Dedifferentiated amniotic fluid mesenchymal stem cell (primary cell): ENCODE measurements around the gene RBM20.
"Not testable (repeated sequence)": the region's sequence is repeated elsewhere in the genome, so short reads cannot be mapped to it uniquely, and the experiment has no call there.

ENCODE experiments used
- DNase-seq: peaks from one replicate; pipeline ENCODE4 v3.0.0-alpha.2; 2016; ENCODE audit errors: extremely low spot score

Gene RBM20

DNA sequence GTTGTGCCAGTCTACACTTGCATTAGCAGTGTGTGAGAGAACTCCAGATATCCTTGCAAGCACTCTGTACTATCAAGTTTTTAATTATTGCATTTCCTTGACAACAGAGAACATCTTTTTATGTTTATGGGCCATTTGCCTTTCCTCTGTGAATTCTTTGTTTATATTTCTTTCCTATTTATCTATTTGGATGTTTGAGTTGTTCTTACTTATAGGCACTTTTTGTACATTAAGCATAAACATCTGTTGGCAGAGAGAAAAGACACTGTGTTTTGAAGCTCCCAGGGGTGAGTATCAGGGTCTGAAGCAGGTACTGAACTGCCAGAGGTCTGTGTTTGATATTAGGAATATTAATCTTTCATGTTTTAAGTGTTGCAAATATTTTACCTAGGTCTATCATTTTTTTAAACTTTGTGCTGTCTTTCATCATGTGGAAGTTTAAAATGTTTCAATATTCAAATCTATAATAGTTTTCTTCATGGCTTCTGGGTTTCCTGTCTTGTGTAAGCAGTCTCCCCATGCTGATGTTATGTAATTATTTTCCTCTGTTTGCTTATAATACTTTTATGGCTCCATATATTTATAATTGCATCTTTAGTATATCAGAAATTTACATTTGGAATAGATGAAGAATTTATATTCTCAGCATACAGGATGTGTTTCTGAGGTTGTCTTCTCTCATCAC is 209.9 kb downstream of the RBM20 start:
- DNase-seq, result no peak

DNA sequence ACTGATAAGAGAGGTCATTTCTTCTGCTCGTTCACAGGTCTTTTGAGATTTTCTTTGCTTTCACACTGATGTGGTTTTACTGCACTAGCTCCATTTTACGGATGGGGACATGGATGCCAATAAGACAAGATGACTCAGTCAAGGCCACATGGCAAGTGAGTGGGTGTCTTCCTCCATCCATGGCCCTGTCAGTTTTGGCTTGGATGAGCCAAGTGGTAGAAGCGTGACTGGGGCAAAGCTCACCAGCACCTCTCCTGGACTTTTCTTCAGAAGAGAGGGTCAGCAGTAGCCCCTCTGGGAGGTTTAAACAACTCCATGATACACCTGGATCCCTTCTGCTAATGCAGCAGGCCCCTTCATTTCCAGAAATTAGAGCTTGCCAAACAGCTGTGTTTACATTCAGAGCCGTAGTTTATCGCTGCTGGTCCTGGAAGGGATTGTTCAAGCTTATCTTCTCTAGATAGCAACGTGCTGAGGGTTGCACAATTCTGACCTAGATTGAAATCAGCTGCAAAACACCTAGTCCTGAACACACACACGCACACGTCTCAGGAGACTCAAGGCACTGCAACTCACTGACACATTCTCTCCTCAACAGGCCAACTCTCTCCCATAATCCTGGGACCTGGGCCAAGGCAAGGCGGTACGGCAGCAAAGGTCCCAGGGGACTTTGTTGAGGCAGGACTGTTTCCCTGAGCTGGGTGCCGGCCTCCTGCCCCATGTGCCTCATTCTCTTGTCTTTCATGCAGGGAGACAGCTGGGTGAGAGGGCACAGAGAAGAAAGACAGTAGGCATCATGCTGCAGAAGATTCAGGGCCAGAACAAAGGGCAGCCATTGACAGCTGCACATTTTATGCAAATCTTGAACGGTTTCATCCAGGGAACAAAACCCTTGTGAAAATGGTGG is 213.4 kb downstream of the RBM20 start:
- DNase-seq, result no peak

DNA sequence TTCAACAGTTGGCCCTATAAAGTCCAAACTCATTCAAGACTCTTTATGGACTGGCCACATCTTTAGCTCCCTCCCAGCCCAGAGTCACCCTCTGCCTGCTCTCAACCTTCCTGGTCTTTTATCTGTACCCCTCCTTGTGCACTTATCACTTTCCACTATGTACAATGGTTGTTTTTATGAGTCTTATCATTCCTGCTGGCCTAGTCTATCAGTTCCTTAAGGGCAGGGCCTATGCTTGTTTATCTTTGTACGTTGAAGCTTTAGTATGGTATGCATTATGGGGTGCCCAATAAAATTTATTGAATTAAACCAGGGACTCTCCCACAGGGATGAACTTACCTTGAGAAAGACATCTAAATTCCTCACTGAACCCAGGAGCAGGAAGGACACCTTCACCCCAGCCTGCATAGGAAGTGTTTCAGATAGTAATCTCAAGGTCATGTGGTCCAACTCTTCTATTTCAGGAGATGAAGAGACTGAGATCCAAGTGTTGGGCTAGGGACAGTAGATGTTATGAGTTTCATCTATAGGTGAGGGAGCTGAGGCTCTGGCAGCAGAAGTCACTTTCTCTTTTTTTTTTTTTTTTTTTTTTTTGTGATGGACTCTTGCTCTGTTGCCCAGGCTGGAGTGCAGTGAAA is 214.3 kb downstream of the RBM20 start:
- no peak for DNase-seq

DNA sequence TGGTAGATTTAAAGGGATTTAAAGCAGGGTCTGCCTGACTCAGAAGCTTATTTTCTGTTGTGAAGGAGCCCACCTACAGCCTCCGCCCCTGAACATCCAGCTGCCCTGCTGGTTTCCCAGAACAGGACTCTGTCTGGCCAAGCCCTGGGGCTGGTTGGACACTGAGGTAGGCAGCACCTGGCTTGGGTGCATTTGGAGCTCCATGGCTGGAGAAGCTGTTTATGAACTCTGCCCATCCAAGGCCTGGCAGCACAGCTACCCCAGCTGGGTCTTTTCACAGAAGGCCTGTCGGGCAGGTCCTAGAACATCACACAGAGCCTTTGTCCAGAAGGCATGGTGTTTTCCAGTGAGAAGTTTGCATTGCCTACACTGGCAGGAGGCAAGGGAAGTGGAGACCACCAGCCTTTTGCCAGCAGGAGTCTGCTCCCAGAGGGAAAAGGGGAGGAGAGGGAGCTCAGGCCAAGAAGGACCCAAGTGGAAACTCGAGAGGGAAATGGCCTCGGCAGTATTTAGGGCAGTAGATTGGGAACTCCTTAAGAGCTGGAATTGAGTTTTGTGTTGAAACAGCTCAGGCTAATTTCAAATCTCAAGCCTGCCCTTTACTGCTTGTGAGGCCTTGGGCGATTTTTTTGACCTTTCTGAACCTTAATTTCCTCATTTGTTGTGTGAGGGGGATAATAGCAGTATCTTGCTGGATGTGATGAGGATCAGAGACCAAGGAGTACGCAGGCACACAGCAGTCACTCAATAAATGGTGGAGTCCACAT is 215.3 kb downstream of the RBM20 start:
- DNase-seq, result no peak

DNA sequence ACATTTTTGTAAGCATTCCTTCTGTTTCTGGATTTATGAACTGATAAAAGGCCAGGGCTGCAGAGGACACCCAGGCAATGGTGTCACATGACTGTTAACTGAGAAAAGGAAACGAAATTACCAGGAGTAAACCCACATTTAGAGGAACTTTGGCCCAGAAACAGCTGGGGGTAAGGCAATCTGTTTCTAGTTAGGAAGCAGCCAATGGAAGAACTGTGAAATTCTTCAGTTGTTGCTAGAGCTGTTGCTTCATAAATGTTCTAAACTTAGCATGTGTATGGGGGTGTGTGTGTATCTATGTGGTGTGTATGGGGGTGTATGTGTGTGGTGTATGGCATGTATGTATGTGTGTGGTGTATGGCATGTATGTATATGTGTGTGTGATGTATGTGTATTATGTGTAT is 215.8 kb downstream of the RBM20 start:
- DNase-seq, result peak; percentile 65

DNA sequence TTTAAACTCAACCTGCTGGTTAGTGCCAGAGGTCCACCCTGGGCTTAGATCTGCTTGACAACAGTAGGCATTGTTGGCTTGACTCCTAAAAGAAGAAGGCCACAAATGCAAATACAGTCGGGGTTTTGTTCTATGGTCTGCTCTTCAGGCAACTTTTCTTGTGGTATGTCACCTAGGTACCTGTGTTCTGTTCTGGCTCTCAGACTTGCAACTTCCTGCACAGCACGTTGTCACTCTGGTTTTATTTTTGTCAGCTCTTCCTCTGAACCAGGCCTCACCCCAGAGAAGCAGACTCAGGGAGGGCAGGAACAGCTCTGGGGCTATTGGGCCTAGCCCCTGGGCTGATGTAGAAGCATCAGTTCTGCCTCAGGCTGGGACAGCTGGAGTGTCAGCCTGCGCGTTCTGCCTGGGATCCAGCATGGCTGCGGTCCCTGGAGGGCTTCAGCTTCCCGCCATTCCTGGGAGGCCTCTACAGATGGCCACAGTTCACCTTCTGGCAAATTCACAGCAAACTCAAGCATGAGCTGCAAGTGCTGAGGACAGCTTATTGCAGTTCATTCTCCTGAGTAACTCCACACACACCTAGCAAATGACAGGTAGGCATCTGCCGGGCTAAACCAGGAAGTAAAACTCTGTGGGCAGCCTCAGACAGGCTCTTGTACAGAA is 216.6 kb downstream of the RBM20 start:
- DNase-seq, result no peak

DNA sequence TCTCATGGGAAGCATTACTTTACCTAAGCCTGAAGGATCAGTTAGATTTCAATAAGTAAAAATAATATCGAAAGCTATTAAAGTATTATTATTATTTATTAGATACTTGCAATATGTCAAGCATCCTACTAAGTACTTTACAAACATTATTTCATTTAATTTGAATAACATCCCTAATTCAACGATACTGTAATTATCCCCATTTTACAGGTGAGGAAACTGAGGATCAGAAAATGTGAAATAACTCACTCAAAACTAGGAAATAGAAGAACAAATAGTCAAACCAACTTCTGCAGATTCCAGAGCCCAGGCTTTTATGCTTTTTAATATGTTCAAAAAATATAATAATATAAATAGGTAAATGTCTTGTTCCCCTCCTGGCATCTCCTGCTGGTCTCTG is 217.3 kb downstream of the RBM20 start:
- DNase-seq, result no peak

DNA sequence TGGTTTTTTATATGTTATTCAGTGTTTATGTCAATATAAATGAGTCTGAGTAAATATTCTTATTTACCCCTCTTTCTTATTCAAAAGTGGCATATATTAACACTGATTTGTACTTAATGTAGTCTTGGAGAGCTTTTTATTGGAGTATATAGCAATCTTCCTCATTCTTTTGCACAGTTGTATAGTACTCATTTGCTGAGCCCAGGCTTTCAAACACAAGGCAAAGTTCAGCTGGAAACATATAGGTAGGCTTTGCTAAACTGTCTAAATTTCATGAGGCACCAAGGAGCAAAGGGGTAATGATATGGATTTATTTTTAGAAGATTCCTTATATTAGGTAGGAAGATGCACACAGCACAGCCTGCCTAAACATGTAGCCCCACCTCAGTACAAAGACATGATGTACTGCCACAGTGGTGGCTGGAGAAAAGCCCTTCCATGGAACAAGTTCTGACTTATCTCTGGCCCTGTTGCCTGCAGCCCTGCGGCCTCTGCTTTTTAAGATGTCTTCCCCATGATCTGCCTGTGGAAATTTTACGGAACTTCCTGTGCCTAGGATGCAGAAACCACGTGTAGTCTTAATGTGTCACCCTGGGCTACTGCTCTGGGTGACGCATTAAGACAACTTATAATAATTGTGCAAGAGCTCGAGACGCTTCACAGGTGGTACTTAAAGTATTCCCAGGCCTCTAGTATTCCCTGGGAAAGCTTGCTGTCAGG is 218.0 kb downstream of the RBM20 start:
- DNase-seq, result no peak

DNA sequence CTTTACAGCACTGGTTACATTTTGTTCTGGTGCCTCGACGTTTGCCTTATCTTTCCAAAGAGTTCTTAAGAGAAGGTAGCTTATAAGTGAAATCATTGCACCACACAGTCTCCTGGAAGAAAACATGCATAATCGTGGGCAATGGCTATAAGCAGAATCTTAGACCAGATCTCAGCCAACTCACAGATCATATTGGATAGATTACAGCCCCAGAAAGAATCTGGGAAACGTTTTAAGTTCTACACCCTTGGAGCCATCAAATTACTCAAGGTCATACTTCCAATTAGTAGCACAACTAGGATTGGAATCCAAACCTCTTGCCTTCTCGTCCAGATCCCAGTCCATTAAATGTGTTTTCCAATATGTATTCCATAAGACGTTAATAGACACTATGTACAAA is 218.8 kb downstream of the RBM20 start:
- DNase-seq, result no peak

DNA sequence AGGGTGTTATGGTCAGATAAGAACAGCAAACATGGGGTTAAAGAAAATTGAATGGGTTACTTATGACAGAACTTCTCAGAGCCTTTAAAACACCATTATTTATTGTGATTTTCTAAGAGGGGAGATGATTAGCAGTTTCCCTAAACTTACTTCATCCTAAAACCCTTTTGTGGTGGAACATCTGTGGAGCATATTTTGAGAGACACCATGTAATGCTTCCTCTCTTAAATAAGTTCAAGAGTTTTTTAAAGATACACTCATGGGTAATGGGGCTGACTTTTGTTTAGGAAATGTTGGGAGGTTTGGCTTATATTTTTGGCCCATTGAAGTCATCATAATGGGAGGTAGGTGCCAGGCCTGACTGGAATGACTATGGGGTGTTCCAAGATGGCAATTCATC is 219.2 kb downstream of the RBM20 start:
- DNase-seq, result no peak

DNA sequence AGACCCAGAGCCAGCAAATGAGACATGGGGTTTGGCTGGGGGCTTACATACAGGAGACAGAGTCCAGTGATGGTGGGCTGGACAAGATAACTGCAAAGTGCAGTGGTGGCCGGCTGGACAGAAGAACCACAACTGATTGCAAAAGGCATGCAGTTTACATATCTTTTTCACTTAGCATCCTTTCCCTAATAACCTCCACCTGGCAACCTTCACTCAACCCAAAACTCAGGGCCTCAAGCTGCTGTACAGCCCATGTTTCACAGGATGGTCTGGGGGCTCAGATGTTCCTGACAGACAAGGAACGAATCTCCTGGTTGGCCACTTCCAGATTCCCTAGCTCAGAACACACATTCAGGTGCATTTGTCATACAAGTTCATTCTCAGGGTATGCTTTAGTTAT is 219.8 kb downstream of the RBM20 start:
- no peak for DNase-seq

DNA sequence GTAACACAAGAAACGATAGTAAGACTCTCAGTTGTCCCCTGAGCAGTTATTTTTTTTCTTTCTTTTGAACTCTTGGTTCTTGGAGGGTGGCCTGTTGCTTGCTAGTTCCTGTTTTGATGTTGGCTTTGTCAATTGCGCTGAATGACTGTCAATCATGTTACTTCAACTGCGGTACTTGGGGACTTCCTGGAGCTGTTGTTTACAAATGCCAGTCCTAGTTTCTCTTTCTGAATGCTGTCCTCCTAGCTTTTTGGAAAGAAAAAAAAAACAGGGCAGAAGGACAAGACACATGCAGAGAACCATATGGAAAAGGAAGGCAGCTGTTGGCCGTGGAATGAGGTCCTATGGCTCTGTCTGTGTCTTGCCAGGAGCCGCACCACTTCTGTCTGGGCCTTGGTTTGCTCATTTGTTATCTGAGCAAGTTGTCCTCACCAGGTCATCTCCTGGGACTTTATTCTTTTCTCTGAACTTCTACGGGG is 220.6 kb downstream of the RBM20 start:
- no peak for DNase-seq

DNA sequence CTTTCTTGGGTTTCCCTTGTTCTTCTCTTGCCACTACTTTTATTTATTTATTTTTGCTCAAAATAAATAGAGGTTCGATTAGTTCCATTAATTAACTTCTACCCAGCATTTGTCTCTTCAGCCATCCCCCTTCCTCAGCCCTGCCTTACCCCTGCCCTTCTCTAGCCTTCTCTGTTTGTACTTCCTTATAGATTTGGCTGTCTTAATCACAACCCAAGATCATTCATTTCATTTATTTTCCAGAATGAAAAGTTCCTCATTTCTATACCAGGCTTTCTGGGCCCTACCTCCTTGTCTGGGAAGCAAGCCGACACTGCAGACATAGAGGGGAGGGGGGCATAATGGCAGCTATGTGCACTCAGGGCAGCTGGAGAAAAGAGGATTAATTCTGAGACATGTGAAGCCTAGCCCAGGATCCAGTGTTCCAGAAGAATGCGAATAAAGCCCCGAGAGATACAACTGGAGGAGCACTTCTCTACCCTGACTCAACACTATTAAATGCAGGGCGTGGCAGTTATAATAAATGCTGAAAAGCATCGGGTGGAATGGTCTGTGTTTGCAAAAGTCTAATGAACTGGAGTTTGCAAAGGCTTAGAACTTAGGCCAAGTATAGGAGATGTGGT is 221.2 kb downstream of the RBM20 start:
- DNase-seq, result peak; percentile 79

DNA sequence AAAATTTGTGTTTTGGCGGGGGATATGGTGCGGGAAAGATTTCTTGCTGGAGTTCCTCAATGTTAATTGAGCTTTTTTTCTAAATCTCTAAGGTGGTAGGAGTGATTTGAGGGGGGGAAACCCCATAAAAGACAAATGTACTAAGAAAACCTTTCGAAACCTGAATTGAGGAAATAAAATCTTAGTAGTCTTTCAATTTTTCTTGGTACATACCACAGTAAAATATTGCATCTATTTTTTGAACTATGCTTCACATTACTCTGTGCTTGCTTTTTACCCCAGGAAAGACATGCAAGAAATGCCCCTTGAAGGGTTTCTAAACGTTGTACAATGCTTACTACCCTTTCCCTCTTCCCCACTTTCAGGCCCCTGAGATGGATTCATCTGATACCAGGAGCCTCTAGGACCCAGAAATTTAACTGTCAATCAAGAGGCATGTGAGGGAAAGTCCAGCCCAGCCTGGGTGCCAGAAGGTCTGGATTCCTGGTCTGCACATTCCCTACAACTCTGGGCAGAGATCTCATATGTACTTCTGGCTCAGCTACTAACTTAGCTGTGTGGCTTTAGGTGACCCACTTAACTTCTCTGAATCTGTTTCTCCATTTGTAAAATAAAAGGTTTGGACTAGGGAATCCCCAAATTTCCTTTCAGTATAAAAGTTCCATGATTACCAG is 221.8 kb downstream of the RBM20 start:
- DNase-seq, result no peak

DNA sequence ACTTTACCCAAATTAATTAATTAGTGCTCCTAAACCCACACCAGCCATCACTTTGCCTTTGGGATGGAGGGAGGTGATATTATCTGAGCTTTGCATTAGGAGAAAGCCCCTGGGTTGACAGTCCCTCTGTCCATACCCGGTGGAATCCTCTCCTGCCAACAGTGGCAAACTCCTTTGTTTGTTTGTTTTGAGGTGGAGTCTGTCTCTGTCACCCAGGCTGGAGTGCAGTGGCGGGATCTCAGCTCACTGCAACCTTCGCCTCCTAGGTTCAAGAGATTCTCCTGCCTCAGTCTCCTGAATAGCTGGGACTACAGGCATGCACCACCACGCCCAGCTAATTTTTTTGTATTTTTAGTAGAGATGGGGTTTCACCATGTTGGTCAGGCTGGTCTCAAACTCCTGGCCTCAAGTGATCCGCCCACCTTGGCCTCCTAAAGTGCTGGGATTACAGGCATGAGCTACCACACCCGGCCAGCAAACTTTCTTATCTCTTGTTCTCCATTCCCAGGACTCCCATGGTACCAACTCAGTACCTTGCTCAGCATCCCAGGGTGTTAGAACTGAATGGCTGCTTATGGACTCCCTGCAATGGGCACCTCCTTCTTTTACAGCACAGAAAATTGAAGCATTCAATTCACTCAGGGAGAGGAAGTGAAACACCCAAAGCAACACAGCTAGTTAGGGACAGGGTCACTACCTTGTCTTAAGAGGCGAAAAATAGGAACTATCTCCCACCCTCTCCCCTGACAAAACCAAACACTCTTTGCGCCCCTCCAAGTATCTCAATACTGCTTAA is 223.1 kb downstream of the RBM20 start:
- not testable (repeated sequence) for DNase-seq

DNA sequence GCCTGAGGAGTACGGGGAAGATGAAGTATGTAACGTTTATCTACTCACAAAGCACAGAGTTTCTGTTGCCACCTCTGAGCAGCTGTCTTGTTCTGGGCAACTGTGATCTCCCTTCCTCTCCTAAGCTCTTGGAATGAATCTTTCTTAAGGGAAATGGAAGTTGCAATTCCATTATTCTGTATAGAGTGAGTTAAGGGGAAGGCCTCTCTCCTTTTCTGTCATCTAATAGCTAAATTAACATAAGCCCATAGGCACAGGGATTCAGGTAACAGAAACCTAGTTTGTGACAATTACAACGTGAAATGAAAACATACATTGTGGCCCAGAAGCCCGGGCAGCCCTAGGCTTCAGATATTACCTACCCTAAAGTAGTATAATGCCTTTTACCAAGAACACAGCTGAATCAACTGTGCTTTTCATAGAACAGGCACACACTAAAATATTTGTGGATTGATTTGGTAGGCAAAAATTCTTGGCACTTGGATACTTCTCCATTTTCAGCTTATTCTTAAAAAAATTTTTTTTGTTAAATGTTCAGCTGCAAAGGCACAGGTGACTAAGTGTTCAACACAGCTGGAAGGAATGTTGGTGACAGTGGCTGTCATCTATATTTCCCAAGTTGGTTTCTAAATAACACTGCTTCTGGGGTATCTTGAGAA is 223.8 kb downstream of the RBM20 start:
- no peak for DNase-seq

DNA sequence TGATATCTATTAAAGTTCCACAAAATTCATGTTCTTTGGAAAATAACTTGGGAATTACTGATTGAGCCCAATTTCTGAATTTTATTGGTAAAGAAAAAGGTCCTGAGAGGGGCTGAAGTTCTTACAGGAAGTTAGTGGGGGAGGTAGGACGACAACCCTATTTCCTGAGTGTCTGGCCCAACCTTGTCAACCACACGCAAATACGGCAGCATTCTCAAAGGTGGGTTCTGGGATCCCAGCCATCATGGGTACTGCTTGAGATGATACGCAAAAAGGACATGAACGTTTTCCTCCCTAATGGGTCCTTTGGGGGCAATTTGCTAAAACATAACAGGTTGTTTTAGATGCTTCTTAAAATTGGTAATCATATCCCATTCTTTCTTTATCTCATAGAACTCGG is 224.8 kb downstream of the RBM20 start:
- no peak for DNase-seq

DNA sequence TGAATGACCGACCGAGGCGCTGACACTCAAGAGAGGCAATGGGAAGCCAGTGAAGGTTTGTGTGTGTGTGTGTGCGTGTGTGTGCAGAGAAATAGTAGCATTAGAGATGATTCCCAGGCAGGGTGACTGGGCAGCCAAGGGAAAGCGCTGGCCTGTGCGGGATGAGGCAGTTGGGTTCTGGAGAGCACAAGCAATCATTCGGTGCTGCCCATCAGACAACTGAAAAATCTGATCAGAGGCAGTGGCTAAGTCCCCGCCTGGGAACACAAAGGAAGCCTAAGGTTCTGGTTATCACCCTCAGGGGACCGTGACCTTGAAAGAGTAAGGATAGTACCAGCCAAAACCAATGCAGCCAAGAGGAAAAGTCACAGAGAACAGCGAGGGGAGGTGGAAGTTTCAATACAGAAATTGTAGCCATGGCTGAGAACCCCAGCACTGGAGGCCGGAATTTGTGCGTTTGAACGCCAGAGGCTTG is 226.7 kb downstream of the RBM20 start:
- no peak for DNase-seq
